ENCODE results near the gene TMEM200B. TPM values are rescaled to one million over a fixed set of nuclear protein-coding genes. Genes with fewer than 3 reads are reported as not detected.
"Not testable (repeated sequence)": the region's sequence is repeated elsewhere in the genome, so short reads cannot be mapped to it uniquely, and the experiment has no call there.

Gene TMEM200B
- total and polyA plus RNA-seq, 3 donors from 2014 or later: 35.6 to 41.3 (median 40.3) TPM

GRCh38 chr1:29094433-29094832 lies 29.3 kb downstream of the TMEM200B start:
- WGBS, 2 donors: 92 to 98% methylated on average over 3 of the region's 3 CpGs
- H3K27ac ChIP-seq: no peak overlapping the region
- no peak for DNase-seq
- no peaks in the 10 kb centered on the region for H3K9me3 ChIP-seq
- no peak overlapping the region for H3K4me3 ChIP-seq
- no peaks in the 10 kb centered on the region for H3K27me3 ChIP-seq
- intact Hi-C loops (cut with DNase I; ENCODE audit: low total_unique reads): no loop called here
- H3K36me3 ChIP-seq (ENCODE audit: low read depth, missing control alignments): no peaks in the 10 kb centered on the region
- H3K4me1 ChIP-seq: peaks cover 3% of the 10 kb centered on the region
- no peak for TF ChIP-seq POLR2A (IDR thresholded peaks at IDR 0.05)
- TF ChIP-seq, protein P1, sequence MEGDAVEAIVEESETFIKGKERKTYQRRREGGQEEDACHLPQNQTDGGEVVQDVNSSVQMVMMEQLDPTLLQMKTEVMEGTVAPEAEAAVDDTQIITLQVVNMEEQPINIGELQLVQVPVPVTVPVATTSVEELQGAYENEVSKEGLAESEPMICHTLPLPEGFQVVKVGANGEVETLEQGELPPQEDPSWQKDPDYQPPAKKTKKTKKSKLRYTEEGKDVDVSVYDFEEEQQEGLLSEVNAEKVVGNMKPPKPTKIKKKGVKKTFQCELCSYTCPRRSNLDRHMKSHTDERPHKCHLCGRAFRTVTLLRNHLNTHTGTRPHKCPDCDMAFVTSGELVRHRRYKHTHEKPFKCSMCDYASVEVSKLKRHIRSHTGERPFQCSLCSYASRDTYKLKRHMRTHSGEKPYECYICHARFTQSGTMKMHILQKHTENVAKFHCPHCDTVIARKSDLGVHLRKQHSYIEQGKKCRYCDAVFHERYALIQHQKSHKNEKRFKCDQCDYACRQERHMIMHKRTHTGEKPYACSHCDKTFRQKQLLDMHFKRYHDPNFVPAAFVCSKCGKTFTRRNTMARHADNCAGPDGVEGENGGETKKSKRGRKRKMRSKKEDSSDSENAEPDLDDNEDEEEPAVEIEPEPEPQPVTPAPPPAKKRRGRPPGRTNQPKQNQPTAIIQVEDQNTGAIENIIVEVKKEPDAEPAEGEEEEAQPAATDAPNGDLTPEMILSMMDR (IDR thresholded peaks at IDR 0.05): no peak

GRCh38 chr1:29092704-29093103 lies 31.0 kb downstream of the TMEM200B start:
- H3K4me1 ChIP-seq; H3K9me3 ChIP-seq; DNase-seq; H3K27me3 ChIP-seq; H3K27ac ChIP-seq; H3K4me3 ChIP-seq; intact Hi-C loops (cut with DNase I; ENCODE audit: low total_unique reads); H3K36me3 ChIP-seq (ENCODE audit: low read depth, missing control alignments): not testable (repeated sequence)
- WGBS, 2 donors: 93 to 98% methylated on average over 5 of the region's 5 CpGs

GRCh38 chr1:29090937-29091618 lies 32.6 kb downstream of the TMEM200B start:
- intact Hi-C loops (cut with DNase I; ENCODE audit: low total_unique reads): no loop called here
- H3K36me3 ChIP-seq (ENCODE audit: low read depth, missing control alignments): no peaks in the 10 kb centered on the region
- peak overlapping the region in 1 of 2 donors; percentile 41 for H3K27ac ChIP-seq
- peaks cover 3% of the 10 kb centered on the region for H3K4me1 ChIP-seq
- H3K9me3 ChIP-seq: no peaks in the 10 kb centered on the region
- TF ChIP-seq POLR2A (IDR thresholded peaks at IDR 0.05): no peak
- TF ChIP-seq, protein P1 (IDR thresholded peaks at IDR 0.05): no peak
- no peaks in the 10 kb centered on the region for H3K27me3 ChIP-seq
- H3K4me3 ChIP-seq: no peak overlapping the region
- DNase-seq: no peak

DNA sequence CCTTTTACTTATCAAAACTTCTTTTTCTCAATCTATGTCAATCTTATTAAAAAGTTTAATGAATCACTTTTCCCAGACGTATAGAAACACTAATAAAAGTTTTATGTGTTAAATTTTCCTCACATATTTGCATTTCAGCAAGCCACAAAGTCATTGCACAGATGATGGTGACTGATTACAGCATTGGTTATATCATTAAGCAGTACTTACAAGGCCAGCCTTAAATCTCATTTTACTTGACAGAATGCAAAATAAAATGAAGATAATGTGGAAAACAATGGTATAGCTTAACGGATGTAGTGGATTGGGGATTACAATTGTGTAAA lies 39.5 kb downstream of the TMEM200B start:
- H3K36me3 ChIP-seq (ENCODE audit: low read depth, missing control alignments): no peaks in the 10 kb centered on the region
- H3K9me3 ChIP-seq: no peaks in the 10 kb centered on the region
- WGBS, 2 donors: 79 to 92% methylated on average over 2 of the region's 2 CpGs
- H3K27ac ChIP-seq: no peak overlapping the region
- DNase-seq: no peak
- H3K4me3 ChIP-seq: no peak overlapping the region
- intact Hi-C loops (cut with DNase I; ENCODE audit: low total_unique reads): no loop called here
- TF ChIP-seq, protein P1 (IDR thresholded peaks at IDR 0.05): no peak
- TF ChIP-seq POLR2A (IDR thresholded peaks at IDR 0.05): no peak
- H3K4me1 ChIP-seq: no peaks in the 10 kb centered on the region
- H3K27me3 ChIP-seq: no peaks in the 10 kb centered on the region

DNA sequence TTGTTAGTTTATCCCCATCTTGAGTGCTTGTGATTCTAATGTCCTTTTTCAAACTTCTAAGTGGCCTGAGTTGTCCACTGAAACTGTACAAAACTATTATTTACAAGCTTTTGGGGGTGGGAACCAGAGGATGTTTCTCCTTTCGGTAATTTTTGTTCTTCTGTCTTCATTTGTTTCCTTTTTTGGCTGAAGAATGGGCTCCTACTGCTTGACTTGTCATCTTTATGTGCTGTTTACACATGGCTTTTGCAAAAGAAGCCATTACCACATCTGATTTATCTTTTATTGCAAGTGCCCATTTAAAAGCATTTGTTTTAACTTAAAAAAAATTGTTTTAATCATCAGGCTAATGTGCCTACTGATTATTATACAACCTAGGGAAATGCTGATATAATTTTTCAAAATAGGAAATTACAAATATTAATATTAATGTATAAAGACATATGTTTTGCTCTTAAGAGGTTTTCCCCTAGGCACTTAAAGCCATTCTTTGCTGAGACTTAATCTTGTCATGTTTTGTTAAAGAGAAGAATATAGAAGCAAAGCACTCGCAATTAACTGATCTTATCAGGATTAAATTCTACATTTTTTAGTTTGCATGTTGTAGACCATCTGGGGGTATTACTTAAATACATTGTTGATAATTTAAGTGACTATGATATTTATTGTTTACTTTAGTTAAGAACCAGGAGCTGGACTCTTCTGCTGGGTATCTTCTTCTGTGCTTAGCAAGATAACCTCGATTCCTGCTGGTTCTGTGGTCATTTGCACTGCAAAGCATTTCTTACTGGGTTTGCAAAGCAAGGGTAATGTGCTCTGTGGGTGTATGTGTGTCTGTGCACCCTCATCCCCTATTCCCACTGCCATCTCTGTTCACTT lies 40.1 kb downstream of the TMEM200B start:
- Histone ChIP-seq H3K36me3 (ENCODE audit: low read depth, missing control alignments) (no peaks in the 10 kb centered on the region), H3K9me3 (no peaks in the 10 kb centered on the region), H3K27ac (no peak overlapping the region), H3K4me1 (no peaks in the 10 kb centered on the region), H3K27me3 (no peaks in the 10 kb centered on the region), H3K4me3 (no peak overlapping the region)
- TF ChIP-seq POLR2A (IDR thresholded peaks at IDR 0.05): no peak
- TF ChIP-seq, protein P1 (IDR thresholded peaks at IDR 0.05): no peak
- intact Hi-C loops (cut with DNase I; ENCODE audit: low total_unique reads): no loop called here
- WGBS, 2 donors: 71% methylated on average over 3 of the region's 3 CpGs
- DNase-seq: no peak

All from testis (tissue), 3 donors.